Measurements from ENCODE around the gene TECPR1. TPM values are rescaled to one million over a fixed set of nuclear protein-coding genes. Genes with fewer than 3 reads are reported as not detected.

The TECPR1 gene
- total and polyA plus RNA-seq, 2 donors (not counting 3 experiments of a cell fraction or from before 2014, with no cell fraction given), result 12.3 to 97.5 TPM

DNA sequence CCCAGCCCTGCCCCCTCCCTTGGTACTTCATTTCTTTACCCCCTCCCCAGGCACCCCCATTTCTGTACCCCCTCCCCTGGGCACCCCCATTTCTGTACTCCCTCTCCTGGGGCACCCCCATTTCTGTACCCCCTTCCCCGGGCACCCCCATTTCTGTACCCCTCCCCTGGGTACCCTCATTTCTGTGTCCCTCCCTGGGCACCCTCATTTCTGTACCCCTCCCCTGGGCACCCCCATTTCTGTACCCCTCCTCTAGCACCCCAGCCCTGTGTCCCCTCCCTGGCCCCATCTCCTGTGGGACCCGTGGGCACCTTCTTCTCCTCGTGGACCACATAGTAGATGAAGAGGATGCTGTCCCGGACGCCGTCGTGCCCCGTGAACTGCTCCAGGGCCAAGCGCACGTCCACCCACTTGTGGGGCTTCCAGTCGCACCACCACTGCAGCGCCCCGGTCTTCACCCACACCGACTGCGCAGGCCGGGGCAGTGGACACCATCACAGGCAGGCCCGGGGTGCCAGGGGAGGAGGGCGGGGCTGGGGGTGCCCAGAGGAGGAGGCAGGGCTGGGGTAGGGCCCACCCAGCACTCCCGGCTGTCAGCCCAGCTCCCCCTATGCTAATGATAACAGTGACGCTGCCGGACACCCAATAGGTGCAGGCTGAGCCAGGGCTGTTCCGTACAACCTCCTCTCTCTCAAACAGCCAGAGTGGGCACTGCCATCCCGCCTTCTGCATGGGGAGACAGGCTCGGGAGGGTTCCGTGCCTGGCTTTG is 20.4 kb downstream of the TECPR1 start:
- no peaks in the 10 kb centered on the region for H3K9me1 ChIP-seq (replicated peaks; ENCODE audit: control insufficient read depth, extremely low read depth, insufficient read depth, low read length)
- POLR2A ChIA-PET, result no interaction called here
- no peaks in the 10 kb centered on the region for H3K9me3 ChIP-seq (replicated peaks; ENCODE audit: control insufficient read depth, insufficient read depth, low read length)
- dilution Hi-C loops (cut with MboI; ENCODE audit: extremely low pct_ligation_motif_present, low sequenced_read_pairs) (no loop called here), intact Hi-C loops (cut with micrococcal nuclease) (no loop called here)
- FAIRE-seq, result no peak
- no TSS peak for BruUV-seq (replicated peaks)
- TF ChIP-seq MYC (IDR thresholded peaks at IDR 0.05; ENCODE audit: low read depth, low read length) (no peak), GATA2 (IDR thresholded peaks at IDR 0.05; ENCODE audit: insufficient read depth, insufficient read length, low read depth, low read length) (no peak), FOS (IDR thresholded peaks at IDR 0.05; ENCODE audit: borderline replicate concordance, insufficient read depth, low read length) (no peak), POLR2A (IDR thresholded peaks at IDR 0.05; ENCODE audit: low read depth, low read length) (no peak), JUN (IDR thresholded peaks at IDR 0.05; ENCODE audit: borderline replicate concordance, insufficient read depth, insufficient read length, low read depth) (no peak), POLR2AphosphoS5 (IDR thresholded peaks at IDR 0.05; ENCODE audit: insufficient read depth, low read depth, low read length) (no peak), EZH2 (IDR thresholded peaks at IDR 0.05; ENCODE audit: borderline replicate concordance, low read depth, low read length, severe bottlenecking) (no peak)
- TF ChIP-seq, protein P1, sequence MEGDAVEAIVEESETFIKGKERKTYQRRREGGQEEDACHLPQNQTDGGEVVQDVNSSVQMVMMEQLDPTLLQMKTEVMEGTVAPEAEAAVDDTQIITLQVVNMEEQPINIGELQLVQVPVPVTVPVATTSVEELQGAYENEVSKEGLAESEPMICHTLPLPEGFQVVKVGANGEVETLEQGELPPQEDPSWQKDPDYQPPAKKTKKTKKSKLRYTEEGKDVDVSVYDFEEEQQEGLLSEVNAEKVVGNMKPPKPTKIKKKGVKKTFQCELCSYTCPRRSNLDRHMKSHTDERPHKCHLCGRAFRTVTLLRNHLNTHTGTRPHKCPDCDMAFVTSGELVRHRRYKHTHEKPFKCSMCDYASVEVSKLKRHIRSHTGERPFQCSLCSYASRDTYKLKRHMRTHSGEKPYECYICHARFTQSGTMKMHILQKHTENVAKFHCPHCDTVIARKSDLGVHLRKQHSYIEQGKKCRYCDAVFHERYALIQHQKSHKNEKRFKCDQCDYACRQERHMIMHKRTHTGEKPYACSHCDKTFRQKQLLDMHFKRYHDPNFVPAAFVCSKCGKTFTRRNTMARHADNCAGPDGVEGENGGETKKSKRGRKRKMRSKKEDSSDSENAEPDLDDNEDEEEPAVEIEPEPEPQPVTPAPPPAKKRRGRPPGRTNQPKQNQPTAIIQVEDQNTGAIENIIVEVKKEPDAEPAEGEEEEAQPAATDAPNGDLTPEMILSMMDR (IDR thresholded peaks at IDR 0.05; ENCODE audit: extremely low read depth in 1 of 2, insufficient read depth in 1 of 2, low read depth in 1 of 2, low read length in 2 of 2), result no peak
- TF ChIP-seq, protein P2, sequence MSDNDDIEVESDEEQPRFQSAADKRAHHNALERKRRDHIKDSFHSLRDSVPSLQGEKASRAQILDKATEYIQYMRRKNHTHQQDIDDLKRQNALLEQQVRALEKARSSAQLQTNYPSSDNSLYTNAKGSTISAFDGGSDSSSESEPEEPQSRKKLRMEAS (IDR thresholded peaks at IDR 0.05; ENCODE audit: insufficient read depth, insufficient read length), result no peak
- peaks cover 2 to 34% of the 10 kb centered on the region in 2 experiments for H3K36me3 ChIP-seq (ENCODE audit: control insufficient read depth in 2 of 2, extremely low read depth in 1 of 2, insufficient read depth in 2 of 2, low read length in 2 of 2)
- H3K9ac ChIP-seq (replicated peaks; ENCODE audit: extremely low read depth, insufficient read depth, low read length), result no peak overlapping the region
- CTCF ChIA-PET, result no interaction called here
- H3K27ac ChIP-seq (ENCODE audit: insufficient read depth, low read depth, low read length), result no peak overlapping the region
- H4K20me1 ChIP-seq (replicated peaks; ENCODE audit: control insufficient read depth, extremely low read depth, insufficient read depth, low read length), result no peaks in the 10 kb centered on the region
- no peaks in the 10 kb centered on the region for H3K27me3 ChIP-seq (ENCODE audit: control insufficient read depth in 2 of 2, insufficient read depth in 2 of 2, low read length in 2 of 2)
- H2AFZ ChIP-seq (ENCODE audit: low read depth, low read length), result no peak overlapping the region
- no peak for DNase-seq (ENCODE audit: low read depth, low spot score)
- no peaks in the 10 kb centered on the region for H3K79me2 ChIP-seq (ENCODE audit: control insufficient read depth, insufficient read depth, low read length)
- no peak overlapping the region for H3K4me3 ChIP-seq (replicated peaks in 1 of 3; ENCODE audit: insufficient read depth in 1 of 3, low read depth in 1 of 3, low read length in 3 of 3)
- H3K4me2 ChIP-seq (ENCODE audit: insufficient read depth, low read length), result no peak overlapping the region
- no peaks in the 10 kb centered on the region for H3K4me1 ChIP-seq (ENCODE audit: control insufficient read depth, extremely low read depth, insufficient read depth, low read length)
